A172 (cell line): Measurements from ENCODE around the gene TBC1D2. TPM values are rescaled to one million over a fixed set of nuclear protein-coding genes. Genes with fewer than 3 reads are reported as not detected.
"Not testable (repeated sequence)": the region's sequence is repeated elsewhere in the genome, so short reads cannot be mapped to it uniquely, and the experiment has no call there.

Source experiments
- DNase-seq: peaks from one replicate; pipeline ENCODE4 v3.0.0-alpha.2; 2015; ENCODE audit warnings: low spot score
- total RNA-seq: library from RNA; depleted of rRNA; stranded (reverse); fragments of >200 nt; shearing (Covaris generic); gene quantifications from 2 replicates; pipeline ENCODE4 v1.2.3, GENCODE V29; 2014; rRNA removed

The TBC1D2 gene
- total RNA-seq: 87.2 and 93.4 TPM in 2 replicates

GRCh38 chr9:98255578-98256296 is at the start of gene TBC1D2:
Gene TBC1D2, minus strand, starts transcription at chr9:98255649. Its CDS starts 108 bp downstream, at chr9:98255541.
- DNase-seq: peak; percentile 96

GRCh38 chr9:98304381-98304780 is 48.9 kb upstream of the TBC1D2 start:
- DNase-seq: no peak

GRCh38 chr9:98303633-98304125 is 48.2 kb upstream of the TBC1D2 start:
- no peak for DNase-seq

GRCh38 chr9:98302938-98303632 is 47.6 kb upstream of the TBC1D2 start:
- DNase-seq: no peak

GRCh38 chr9:98302150-98302549 is 46.7 kb upstream of the TBC1D2 start:
- DNase-seq: no peak

GRCh38 chr9:98300611-98301010 is 45.2 kb upstream of the TBC1D2 start:
- no peak for DNase-seq

- DNase-seq: no peak
These were observed 43.0 kb upstream of the TBC1D2 start for GRCh38 chr9:98298476-98298875.

- no peak for DNase-seq
These were observed 40.4 kb upstream of the TBC1D2 start for GRCh38 chr9:98295824-98296223.

GRCh38 chr9:98291820-98292219 is 36.4 kb upstream of the TBC1D2 start:
- no peak for DNase-seq

- no peak for DNase-seq
These were observed 35.0 kb upstream of the TBC1D2 start for GRCh38 chr9:98290411-98290810.

- DNase-seq: no peak
These were observed 34.3 kb upstream of the TBC1D2 start for GRCh38 chr9:98289614-98290201.

GRCh38 chr9:98288881-98289280 is 33.4 kb upstream of the TBC1D2 start:
- DNase-seq: no peak

GRCh38 chr9:98287384-98287783 is 31.9 kb upstream of the TBC1D2 start:
- no peak for DNase-seq

- no peak for DNase-seq
These were observed 30.0 kb upstream of the TBC1D2 start for GRCh38 chr9:98285446-98285845.

GRCh38 chr9:98284754-98285153 is 29.3 kb upstream of the TBC1D2 start:
- no peak for DNase-seq

- not testable (repeated sequence) for DNase-seq
These were observed 27.7 kb upstream of the TBC1D2 start for GRCh38 chr9:98283143-98283542.

- no peak for DNase-seq
These were observed 25.8 kb upstream of the TBC1D2 start for GRCh38 chr9:98281281-98281680.

- no peak for DNase-seq
These were observed 25.1 kb upstream of the TBC1D2 start for GRCh38 chr9:98280574-98280973.

- DNase-seq: no peak
These were observed 24.7 kb upstream of the TBC1D2 start for GRCh38 chr9:98280162-98280561.

- no peak for DNase-seq
These were observed 21.5 kb upstream of the TBC1D2 start for GRCh38 chr9:98276907-98277469.

- DNase-seq: no peak
These were observed 19.7 kb upstream of the TBC1D2 start for GRCh38 chr9:98275159-98275558.

GRCh38 chr9:98272083-98272482 is 16.6 kb upstream of the TBC1D2 start:
- no peak for DNase-seq
